ENCODE results near the gene ASAH2B. TPM values are rescaled to one million over a fixed set of nuclear protein-coding genes. Genes with fewer than 3 reads are reported as not detected.

ASAH2B gene
- total RNA-seq, 1 experiment from 2014 or later, result 8.6 TPM

GRCh38 chr10:50796693-50797092 lies 57.0 kb downstream of the ASAH2B start:
- Histone ChIP-seq H3K4me2 (ENCODE audit: insufficient read depth, insufficient read length, low read length) (no peak overlapping the region), H3K18ac (ENCODE audit: insufficient read length, low read depth, low read length) (no peak overlapping the region), H3K23me2 (ENCODE audit: insufficient read length, low read depth, low read length, poor library complexity, severe bottlenecking) (no peaks in the 10 kb centered on the region), H3K79me2 (ENCODE audit: insufficient read depth, low read length) (no peaks in the 10 kb centered on the region), H4K8ac (replicated peaks; ENCODE audit: insufficient read length, low read depth, low read length) (no peak overlapping the region), H3K14ac (ENCODE audit: insufficient read depth, low read length) (no peak overlapping the region), H3K9ac (ENCODE audit: extremely low read depth, insufficient read length, low read length) (no peak overlapping the region), H3K9me3 (ENCODE audit: control insufficient read depth, low read depth, low read length) (no peaks in the 10 kb centered on the region), H3K27ac (ENCODE audit: insufficient read length, low read depth, low read length) (no peak overlapping the region), H4K91ac (ENCODE audit: insufficient read length, low read depth, low read length) (no peak overlapping the region), H3K4me1 (ENCODE audit: insufficient read depth, low read length) (no peaks in the 10 kb centered on the region), H3K23ac (ENCODE audit: insufficient read length, low read depth, low read length) (no peak overlapping the region), H2AK5ac (ENCODE audit: insufficient read length, low read length) (no peak overlapping the region), H3K79me1 (ENCODE audit: insufficient read depth, low read depth, low read length, poor library complexity, severe bottlenecking) (no peaks in the 10 kb centered on the region), H3K27me3 (ENCODE audit: insufficient read depth, low read length) (no peaks in the 10 kb centered on the region), H3K56ac (ENCODE audit: insufficient read length, low read depth, low read length) (no peak overlapping the region), H2BK120ac (ENCODE audit: low read depth, low read length, poor library complexity, severe bottlenecking) (no peak overlapping the region), H3T11ph (ENCODE audit: low read length) (no peak overlapping the region), H2BK12ac (ENCODE audit: insufficient read length, low read depth, low read length) (no peak overlapping the region), H2AFZ (ENCODE audit: low read length) (no peak overlapping the region), H2BK5ac (ENCODE audit: insufficient read length, low read length) (no peak overlapping the region), H3K4ac (ENCODE audit: low read depth, low read length) (no peak overlapping the region), H4K5ac (ENCODE audit: insufficient read length, low read depth, low read length) (no peak overlapping the region), H4K20me1 (ENCODE audit: control insufficient read depth, insufficient read depth, insufficient read length) (no peaks in the 10 kb centered on the region), H2BK20ac (ENCODE audit: low read depth, low read length, poor library complexity, severe bottlenecking) (no peak overlapping the region), H2BK15ac (ENCODE audit: low read depth, low read length) (no peak overlapping the region)
- H3K27me3 Mint-ChIP-seq (ENCODE audit: low read depth), result no peaks in the 10 kb centered on the region
- no peak overlapping the region for H3K27ac Mint-ChIP-seq
- H3K4me3 Mint-ChIP-seq, result no peak overlapping the region
- H3K36me3 Mint-ChIP-seq (ENCODE audit: insufficient read depth in 1 of 3, low read depth in 3 of 3), result peaks cover 0 to 6% (median 0%) of the 10 kb centered on the region in 3 experiments; a peak in 3 of 7 replicates
- no peak for TF ChIP-seq CTCF (conservative IDR thresholded peaks at IDR 0.05)
- H3K4me1 Mint-ChIP-seq, result 0 out of 4 replicates have a peak, but pooled peaks cover 0 to 2% of the 10 kb centered on the region in 2 experiments
- no peak for DNase-seq
- no CpG with 5 or more reads among the region's 1 CpG for WGBS (ENCODE audit: extremely low coverage, insufficient read length, low lambda C conversion rate)
- peaks cover 0 to 5% of the 10 kb centered on the region in 2 experiments; a peak in 2 of 5 replicates for H3K9me3 Mint-ChIP-seq

Measured in H9 (cell line).